Fibroblast of skin of left quadriceps (primary cell): ENCODE results near the gene DNMT3A.

Experiments used
- DNase-seq, 2 experiments: peaks; one replicate each; pipeline ENCODE4 v3.0.0-alpha.2; 2013; ENCODE audit warnings: low read depth in 2 of 2

The DNMT3A gene

GRCh38 chr2:25306777-25307368, 34.9 kb downstream of the DNMT3A start:
- DNase-seq = no peak

GRCh38 chr2:25305775-25306174, 36.0 kb downstream of the DNMT3A start:
- no peak for DNase-seq

GRCh38 chr2:25304826-25305596, 36.7 kb downstream of the DNMT3A start:
- no peak for DNase-seq

DNA sequence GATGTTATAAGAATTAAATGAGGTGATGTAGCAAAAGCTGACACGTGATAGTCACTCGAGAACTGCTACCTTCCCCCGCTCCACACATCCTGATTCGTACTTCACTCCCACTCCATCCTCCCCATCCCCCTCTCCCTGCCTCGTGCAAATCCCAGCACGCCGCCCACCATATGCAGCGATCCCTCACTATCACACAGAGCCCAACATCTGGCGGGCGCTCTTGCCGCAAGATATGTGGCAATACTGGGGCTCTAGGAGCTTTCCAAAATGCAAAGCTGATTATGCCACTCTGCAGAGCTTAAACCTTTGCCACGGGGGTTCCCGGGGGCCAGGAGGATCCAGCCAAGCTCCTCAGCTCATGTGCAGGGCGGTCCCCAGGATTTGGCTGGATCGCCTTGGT, 37.4 kb downstream of the DNMT3A start:
- DNase-seq = peak in 1 of 2 experiments; percentile 24

DNA sequence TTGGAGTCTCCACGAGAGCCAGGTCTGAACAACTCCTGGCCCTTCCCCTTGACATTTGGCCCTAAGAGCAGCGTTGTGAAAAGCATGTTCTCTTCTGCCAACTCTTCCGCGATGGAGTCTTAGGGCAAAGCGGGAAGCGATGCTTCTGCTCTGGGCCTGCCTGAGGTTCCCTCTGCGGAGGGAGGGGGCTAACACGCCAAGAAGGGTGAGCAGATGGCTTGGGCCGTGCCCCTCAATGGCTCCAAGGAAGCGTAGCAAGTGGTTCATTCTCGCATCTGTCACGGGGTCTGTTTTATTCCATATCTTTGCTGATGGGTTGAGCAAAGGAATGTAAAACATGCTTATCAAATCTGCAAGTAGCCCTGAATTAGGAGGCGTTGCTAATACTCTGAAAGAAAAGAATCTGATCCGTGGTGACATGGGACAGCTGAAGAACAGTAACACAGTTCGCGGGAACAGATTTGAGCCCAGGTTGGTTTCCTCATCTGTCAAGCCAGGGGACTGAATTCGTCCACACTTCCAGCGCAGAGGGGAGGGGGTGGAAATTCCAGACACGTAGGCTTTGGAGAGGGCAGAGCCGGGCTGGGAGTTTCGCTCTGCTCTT, 38.0 kb downstream of the DNMT3A start:
- DNase-seq = no peak

DNA sequence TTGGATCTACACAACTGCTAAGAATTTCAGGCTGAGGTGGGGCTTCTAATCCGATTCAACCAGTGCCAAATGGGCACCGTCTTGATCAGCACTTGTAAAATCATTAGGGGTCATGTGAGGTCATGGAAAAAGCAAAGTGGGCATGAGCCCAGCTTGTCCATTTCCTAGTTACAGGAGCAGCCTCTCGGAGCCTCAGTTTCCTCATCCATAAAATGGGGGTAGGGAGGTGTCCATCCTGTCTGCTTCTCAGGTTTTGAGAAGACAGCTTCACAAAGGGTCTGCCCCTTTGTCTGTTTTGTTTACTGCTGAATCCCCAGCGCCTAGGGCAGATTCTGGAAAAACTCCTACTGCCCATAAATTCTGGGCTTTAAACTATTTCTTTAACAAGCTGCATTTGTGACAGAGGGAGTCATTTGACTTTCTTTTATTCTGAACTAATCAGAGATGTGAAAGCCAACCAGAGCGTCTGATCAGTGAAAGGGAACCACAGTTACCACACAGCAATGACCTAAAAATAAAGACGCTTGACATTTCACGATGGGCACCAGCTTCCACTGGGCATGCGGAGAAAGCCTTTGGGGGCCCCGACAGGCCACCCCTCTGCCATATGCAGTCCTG, 38.9 kb downstream of the DNMT3A start:
- DNase-seq = no peak

DNA sequence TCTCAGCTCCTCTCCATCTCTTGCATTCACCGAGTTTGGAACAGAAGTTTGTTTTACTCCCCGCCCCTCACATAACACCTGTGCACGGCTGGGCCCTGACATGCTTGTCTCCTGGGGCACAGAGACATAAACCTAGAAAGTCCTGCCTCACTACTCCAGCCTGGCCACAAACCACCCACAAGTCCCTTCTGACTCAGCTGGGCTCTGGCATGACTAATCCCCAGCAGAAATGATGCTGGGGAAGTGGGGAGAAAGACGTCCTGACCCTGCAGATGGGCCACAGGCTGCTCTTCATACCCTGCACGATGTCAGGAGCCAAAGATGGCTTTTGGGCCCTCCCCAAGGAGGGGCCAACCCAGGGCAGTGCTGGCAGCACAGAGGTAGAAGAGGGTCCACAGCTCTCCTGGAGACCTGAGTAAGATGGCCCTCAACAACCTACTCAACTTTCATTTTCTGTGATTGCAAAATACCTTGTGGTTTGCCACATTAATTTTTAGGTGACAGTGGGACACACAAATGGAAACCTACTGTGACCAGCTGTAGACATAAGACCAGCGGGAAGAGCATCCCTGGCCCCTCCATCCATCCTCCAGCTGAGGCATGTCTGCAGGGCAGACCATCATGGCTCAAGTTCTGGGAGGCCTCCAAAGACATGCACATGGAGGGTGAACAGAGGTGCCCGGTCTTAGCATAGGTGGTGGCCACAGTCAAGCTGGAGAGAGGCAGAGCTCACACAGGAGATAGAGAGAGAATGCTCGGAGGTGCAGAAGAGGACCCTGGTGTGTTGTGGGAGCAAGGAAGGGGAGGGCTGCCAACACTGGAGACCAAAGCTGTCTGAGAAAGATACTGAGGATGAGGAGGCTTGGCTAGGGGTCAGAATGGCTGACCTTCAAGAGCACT, 40.0 kb downstream of the DNMT3A start:
- peak in 1 of 2 experiments; percentile 32 for DNase-seq

DNA sequence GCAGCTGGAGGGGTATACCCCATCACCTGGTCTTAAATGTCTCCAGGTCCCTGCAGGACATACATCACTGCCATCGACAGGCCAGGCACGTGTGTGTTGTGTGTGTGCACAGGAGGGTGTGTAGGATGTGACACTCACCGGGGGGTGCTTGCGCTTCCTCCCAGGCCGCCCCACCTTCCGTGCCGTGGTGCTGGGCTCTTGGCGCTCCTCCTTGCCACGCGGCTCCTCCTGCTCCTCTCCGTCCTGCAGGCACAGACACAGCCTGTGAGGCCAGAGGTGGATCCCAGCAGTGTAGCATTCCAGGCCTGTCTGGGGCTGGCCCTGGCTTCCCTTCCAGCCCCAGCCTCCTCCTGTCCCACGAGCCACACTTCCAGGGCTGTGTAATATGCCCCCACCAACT, 41.7 kb downstream of the DNMT3A start:
- no peak for DNase-seq

- DNase-seq = no peak
These were observed 42.8 kb downstream of the DNMT3A start for GRCh38 chr2:25298776-25299431.

DNA sequence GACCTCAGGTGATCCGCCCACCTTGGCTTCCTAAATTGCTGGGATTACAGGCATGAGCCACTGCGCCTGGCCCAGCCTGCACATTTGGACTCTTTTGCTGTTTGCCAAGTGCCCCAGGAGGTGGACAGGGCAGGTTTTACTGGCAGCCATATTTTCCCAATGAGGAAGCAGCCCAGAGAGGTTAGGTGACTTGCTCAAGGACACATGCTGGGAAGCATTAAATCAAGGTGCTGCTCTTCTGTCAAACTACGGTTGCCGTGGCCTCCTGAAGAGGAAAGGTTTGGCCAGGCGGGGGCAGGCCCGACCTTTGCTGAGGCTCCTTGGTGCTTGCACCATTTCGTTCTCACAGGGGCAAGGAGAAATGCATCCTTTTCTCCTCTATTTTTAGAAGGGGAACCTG, 44.0 kb downstream of the DNMT3A start:
- DNase-seq = no peak

- no peak for DNase-seq
These were observed 46.1 kb downstream of the DNMT3A start for GRCh38 chr2:25295621-25296020.

DNA sequence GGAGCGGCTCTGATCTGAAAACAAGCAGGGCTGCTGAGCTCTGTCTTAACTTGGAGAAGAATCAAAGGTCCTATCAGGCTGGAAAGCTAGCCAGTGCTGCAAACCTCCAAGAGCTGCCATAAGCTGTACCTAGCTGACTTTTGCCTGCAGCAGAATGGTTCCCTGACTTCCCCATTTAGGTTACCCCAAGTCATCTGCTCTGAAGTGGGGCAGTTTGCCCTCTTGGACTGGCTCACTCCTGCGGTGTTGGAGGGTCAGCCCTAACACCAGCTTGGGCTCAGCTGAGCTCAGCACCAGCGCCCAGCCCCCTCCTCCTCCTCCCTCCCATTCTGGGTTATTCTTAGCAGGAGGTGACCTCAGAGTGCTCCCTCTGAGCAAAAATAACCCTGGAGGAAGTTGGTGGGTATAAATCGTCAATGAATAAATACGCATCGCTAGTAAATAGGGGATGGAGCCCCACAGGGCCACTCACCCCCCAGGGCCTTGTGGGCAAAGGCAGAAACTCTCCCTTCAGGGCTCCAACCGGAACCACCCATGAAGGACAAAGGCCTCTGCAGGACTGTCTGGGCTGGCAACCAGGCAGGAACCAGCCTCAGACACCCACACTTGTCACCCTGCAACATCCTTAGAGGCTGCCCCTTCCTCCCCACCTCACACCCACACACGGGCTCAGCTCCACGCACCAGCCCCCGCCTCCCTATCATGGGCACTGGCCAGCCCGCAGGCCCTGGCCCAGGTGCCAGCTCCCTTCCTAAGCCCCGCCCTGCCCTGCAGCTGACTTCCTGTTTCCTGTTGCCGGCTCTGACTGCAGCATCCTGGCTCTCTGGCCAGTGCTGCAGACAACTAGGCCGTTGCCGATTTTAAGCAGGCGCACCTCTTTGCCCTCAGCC, 46.9 kb downstream of the DNMT3A start:
- DNase-seq = no peak

GRCh38 chr2:25293958-25294562, 47.7 kb downstream of the DNMT3A start:
- DNase-seq = no peak

GRCh38 chr2:25293145-25293544, 48.6 kb downstream of the DNMT3A start:
- DNase-seq = no peak

GRCh38 chr2:25292408-25292807, 49.3 kb downstream of the DNMT3A start:
- DNase-seq = no peak

DNA sequence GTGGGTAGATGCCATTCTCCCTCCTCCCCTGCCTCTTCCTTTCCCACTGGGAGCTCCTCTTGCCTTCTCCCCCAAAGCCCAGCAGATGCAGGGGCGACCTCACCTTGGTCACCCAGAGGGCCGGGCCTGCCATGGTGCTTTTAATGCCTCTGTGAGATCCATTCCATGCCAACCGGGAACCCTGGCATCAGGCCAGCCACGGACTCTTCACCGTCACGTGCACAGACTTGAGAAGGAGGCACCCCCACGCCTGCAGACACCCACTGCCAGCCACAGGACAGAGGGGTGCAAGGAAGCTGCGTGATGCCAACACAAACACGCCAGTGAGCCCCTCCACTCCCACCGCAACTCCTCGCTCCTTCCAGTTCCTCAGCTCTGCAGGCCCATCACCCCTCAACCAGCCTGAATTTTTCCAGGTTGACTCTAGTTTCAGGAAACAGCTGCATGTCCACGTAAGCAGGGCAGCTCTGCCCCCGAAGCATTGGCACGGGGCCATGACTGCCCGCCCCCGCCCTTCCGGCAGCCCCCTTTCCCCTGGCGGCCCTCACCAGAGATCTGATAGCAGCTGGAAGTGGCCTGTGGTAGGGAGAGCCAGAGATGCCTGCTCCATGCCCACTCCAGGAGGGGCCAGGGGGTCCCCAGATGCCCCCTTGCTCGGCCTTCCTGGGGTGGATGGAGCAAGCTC, 50.8 kb downstream of the DNMT3A start:
- DNase-seq = no peak

DNA sequence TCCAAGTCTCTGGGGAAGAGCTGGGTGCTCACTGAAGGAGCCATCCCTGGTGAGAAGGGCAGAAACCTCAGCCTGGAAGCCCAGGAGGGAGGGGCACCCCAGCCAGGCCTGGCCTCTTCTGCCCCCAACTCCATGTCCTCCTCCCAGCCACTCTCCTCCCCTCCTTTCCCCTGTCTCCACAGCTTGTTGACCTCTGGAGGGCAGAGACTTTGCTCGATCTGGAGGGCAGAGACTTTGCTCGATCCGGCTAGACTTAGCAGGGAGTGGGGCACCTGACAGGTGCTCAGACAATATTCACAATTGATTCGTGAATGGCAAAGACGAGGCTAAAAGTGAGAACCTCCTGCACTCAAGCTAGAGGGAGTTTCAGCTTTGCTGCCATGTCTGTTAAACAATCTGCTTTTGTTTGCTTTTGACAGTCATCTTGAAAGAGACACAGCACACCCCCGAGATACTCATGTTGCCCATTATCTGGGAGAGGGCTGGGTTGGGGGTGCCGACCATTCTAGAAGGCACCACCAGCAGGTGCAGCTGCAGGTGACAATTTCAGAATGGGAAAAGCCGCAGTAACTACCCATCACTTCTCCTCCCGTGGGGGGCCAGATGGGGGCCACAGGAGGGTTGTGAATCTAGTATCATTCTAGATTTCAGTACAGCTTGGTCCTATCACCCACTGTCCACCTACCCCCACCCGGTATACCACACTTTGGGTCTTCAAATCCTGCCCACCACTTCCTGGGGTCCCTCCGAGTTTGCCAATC, 54.8 kb downstream of the DNMT3A start:
- DNase-seq = no peak

- no peak for DNase-seq
These were observed 55.7 kb downstream of the DNMT3A start for GRCh38 chr2:25286025-25286400.
